Skin epidermis (tissue), 12 donors: ENCODE results near the gene ATP8A1.
"Not testable (repeated sequence)": the region's sequence is repeated elsewhere in the genome, so short reads cannot be mapped to it uniquely, and the experiment has no call there.

Source experiments
- H3K27ac ChIP-seq, 21 experiments: fragments of 200-600 bp; sonication (generic) in 11 of 21; one replicate each; pipeline ENCODE4 v1.5.0; 2020; ENCODE audit warnings: mild to moderate bottlenecking in 3 of 21, inconsistent platforms in 2 of 21, moderate library complexity in 2 of 21
- H3K4me3 ChIP-seq, 7 experiments: fragments of 200-600 bp; sonication (generic) in 2 of 7; one replicate each; pipeline ENCODE4 v1.5.0; 2020; ENCODE audit warnings: inconsistent platforms in 2 of 7, mild to moderate bottlenecking in 2 of 7, moderate library complexity in 1 of 7

ATP8A1 gene

GRCh38 chr4:42483426-42484379 lies 173.2 kb downstream of the ATP8A1 start:
- H3K4me3 ChIP-seq, result no peak overlapping the region
- no peak overlapping the region for H3K27ac ChIP-seq

DNA sequence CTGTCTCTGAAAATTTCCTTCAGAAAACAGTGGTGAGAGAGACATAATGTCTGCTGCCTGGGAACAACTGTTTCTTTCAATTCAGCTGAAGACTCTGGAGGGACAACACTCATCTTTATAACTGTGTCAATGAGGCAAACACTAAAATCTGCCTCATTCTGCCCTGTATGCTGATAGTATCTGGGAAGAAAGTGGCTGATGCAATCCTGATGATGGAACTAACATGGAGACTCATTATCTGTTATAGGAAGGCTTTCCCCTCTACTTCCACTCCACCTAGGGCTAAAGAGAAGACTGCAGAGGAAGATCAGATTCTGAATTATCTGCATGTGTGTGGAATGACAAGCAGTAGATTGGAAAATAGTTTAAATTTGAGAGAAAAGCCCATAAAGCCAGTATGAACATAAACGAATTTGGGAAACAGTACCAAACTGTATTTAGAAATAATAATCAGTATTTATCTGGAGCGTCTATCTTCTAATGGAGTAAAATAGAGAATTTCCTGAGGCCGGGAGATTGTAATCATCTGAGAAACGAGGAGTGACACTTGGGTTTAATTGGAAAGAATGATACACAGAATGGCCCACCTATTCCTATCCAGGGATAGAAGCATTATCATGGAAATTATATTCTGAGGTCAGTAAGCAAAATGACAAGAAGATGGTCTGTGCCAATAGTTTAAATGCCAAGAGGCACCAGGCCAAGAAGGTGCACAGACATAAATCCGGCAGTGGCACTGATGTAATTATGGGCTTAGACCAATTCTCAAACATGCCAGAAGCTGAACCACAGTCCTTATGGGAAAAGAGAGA lies 174.2 kb downstream of the ATP8A1 start:
- Histone ChIP-seq H3K27ac (no peak overlapping the region), H3K4me3 (no peak overlapping the region)

- Histone ChIP-seq H3K27ac (no peak overlapping the region), H3K4me3 (no peak overlapping the region)
Observed at GRCh38 chr4:42480717-42481116, 176.2 kb downstream of the ATP8A1 start.

- H3K27ac ChIP-seq, result no peak overlapping the region
- H3K4me3 ChIP-seq, result no peak overlapping the region
Observed at GRCh38 chr4:42480281-42480680, 176.6 kb downstream of the ATP8A1 start.

DNA sequence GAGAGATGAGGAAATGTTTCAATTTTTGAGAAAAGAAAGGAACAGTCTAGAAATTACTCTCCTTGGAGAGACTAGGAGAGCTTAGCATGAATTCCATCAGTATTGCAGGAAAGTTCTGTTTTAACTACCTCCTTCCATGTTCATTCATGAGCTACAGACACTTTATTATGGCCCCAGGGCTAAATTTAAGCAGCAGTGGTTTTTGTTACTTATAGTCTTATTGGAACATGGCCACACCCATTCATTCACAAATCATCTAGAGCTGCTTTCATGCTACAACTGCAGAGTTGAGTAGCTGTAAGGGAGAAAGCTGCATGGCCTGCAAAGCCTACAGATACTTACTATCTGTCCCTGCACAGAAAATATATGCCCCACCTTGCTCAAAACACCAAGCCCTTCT lies 178.0 kb downstream of the ATP8A1 start:
- H3K4me3 ChIP-seq, result no peak overlapping the region
- no peak overlapping the region for H3K27ac ChIP-seq

GRCh38 chr4:42478509-42478908 lies 178.4 kb downstream of the ATP8A1 start:
- H3K4me3 ChIP-seq, result no peak overlapping the region
- H3K27ac ChIP-seq, result no peak overlapping the region

- no peak overlapping the region for H3K27ac ChIP-seq
- no peak overlapping the region for H3K4me3 ChIP-seq
Observed at GRCh38 chr4:42474406-42474805, 182.5 kb downstream of the ATP8A1 start.

- no peak overlapping the region for H3K4me3 ChIP-seq
- no peak overlapping the region for H3K27ac ChIP-seq
Observed at GRCh38 chr4:42473071-42473684, 183.7 kb downstream of the ATP8A1 start.

DNA sequence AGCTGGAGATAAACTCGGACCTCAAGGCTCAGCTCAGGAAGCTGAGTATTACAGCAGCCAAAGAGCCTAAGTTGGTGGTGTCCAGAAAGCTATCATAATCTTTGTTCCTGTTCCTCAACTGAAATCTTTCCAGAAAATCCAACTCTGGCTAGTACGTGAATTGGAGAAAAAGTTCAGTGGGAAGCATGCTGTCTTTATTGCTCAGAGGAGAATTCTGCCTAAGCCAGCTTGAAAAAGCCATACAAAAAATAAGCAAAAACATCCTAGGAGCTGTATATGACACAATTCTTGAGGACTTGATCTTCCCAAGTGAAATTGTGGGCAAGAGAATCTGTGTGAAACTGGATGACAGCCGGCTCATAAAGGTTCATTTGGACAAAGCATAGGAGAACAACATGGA lies 185.0 kb downstream of the ATP8A1 start:
- H3K27ac ChIP-seq, result no peak overlapping the region
- no peak overlapping the region for H3K4me3 ChIP-seq

DNA sequence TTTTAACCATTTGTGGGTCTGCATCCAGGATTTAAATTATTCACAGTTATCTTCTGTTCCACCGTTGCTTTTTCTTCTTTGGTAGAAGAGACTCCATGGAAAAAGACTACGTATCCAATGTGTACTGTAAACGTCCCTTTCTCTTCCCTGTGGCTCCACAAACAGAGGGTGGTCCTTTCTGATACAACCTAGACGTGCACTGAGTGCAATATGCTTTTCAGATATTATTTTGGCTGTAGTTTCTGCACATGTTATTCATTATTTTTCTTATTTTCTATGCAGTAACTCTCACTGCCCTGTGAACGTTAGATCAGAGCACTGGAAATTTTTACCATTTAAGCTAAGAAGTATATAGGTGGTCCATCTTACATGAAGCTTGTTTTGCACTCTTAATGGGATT lies 186.9 kb downstream of the ATP8A1 start:
- Histone ChIP-seq H3K27ac (no peak overlapping the region), H3K4me3 (no peak overlapping the region)

- H3K27ac ChIP-seq, H3K4me3 ChIP-seq: not testable (repeated sequence)
Observed at GRCh38 chr4:42467777-42468176, 189.1 kb downstream of the ATP8A1 start.

- no peak overlapping the region for H3K27ac ChIP-seq
- no peak overlapping the region for H3K4me3 ChIP-seq
Observed at GRCh38 chr4:42466273-42466844, 190.5 kb downstream of the ATP8A1 start.

GRCh38 chr4:42464550-42465094 lies 192.3 kb downstream of the ATP8A1 start:
- Histone ChIP-seq H3K27ac (no peak overlapping the region), H3K4me3 (no peak overlapping the region)

DNA sequence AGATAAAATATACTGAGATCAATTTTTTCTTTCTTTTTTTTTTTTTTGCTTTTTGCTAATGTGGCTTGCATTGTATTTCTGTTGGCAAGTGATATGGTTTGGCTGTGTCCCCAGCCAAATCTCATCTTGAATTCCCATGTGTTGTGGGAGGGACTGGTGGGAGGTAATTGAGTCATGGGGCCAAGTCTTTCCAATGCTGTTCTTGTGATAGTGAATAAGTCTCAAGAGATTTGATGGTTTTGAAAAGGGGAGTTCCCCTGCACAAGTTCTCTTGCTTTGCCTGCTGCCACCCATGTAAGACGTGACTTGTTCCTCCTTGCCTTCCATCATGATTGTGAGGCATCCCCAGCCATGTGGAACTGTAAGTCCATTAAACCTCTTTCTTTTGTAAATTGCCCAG lies 195.7 kb downstream of the ATP8A1 start:
- not testable (repeated sequence) for H3K27ac ChIP-seq, H3K4me3 ChIP-seq

DNA sequence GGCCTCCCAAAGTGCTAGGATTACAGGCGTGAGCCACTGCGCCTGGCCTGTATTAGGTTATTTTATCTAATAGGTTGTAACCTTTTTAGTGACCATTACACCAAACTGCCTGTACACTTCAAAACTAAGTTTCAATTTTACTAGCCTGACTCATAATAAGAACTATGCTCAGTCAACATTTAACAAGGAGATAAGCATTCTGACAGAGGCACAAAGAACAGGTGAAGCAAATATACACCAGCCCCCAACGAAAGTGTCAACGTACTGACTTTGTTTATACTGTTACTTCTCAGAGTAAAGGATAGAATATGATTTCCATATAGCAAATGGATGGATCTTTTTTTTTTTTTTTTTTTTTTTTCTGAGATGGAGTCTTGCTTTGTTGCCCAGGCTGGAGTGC lies 196.9 kb downstream of the ATP8A1 start:
- H3K27ac ChIP-seq, result no peak overlapping the region

DNA sequence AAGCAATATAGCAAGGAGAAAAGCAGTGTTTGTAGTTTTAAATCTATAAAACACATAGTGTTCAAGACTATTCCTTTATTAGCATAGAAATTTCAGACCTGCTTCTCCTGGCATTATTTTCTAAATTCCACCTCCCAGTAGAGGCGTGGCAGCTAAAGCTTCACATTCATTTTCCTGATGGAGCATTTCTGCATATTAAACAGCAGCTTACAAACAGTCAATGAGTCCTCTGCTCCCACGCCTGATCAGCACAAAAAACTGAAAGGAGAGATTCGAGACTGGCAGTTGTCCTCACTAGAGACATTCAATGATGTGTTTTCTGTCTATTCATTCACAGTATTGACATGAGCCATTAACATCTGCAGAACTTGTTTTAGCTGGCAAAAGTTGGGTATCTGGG lies 198.2 kb downstream of the ATP8A1 start:
- Histone ChIP-seq H3K4me3 (no peak overlapping the region), H3K27ac (no peak overlapping the region)

More for the DNA sequence above, 196.9 kb downstream of the ATP8A1 start:
- H3K4me3 ChIP-seq, result no peak overlapping the region

- H3K4me3 ChIP-seq, result no peak overlapping the region
- H3K27ac ChIP-seq, result no peak overlapping the region
Observed at GRCh38 chr4:42454755-42455420, 202.0 kb downstream of the ATP8A1 start.

DNA sequence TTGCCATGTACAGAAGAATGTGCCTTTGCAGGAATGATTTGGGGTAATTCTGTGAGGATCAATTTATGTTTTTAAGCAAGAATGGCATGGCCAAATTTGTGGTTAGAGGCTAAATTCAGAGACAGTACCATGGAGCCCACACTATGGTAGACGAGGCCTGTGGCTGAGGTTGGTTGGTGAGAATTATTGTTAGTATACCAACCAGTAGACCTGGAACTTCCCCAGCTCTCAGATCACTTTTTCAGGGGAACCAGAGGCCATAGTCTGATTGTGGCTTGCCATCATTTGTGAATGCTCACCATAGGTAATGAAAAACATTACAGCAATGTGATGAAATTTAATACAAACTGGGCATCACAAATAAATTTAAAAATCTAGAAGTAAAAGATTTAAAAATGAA lies 203.3 kb downstream of the ATP8A1 start:
- no peak overlapping the region for H3K4me3 ChIP-seq
- no peak overlapping the region for H3K27ac ChIP-seq

- Histone ChIP-seq H3K4me3 (no peak overlapping the region), H3K27ac (no peak overlapping the region)
Observed at GRCh38 chr4:42452823-42453222, 204.1 kb downstream of the ATP8A1 start.
